Stimulated activated naive CD4-positive, alpha-beta T cell (primary cell): ENCODE results near the gene ZNF554.
A peak's percentile ranks its signal among the peaks of the same experiment; 100 is the strongest.

ENCODE experiments used
- DNase-seq, 6 experiments: peaks; one replicate each; lab custom pipeline; 2025; lab: John Stamatoyannopoulos, UW

ZNF554 gene

DNA sequence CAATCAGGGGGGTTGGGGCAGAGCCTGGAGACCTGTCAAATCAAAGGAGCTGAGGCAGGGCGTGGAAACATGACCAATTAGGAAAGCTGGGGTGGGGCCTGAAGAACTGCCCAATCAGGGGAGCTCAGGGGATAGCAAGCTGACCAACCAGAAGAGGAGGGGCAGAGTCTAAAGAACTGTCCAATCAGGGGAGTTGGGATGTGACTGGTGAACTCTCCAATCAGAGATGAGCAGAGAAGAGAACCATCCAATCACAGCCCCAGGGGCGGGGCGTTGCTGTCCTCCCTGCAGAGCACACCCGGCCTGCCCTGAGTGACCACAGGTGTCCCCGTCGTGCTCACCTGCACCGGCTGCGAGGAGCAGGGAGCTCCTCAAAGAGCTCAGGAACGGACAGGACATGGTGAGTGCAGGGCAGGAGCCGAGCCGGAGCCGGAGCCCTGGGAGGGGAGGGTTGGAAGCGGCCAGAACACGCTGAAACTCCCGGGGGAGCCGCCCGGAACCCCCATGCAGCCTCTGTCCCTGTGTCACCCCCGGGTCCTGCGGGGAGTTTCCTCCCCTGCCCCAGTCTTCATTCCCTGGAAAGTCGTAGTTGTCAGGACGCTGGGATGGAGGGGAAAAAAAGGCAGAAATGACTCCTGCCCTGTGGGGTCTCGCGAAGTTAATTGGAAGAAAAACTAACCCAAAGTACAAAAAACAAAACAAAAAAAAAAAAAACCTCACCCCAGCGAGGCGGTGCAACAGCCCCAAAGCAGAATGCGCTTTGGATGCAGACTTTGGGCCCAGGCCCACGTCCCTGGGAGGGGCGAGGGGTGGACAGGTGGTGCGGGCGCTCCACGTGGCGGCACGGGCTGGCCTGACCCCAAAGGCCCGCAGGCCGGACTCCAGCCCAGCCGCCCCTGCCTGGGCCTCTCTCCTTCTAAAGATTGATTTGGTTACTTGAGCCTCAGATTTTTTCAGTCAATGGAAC, 47.6 kb downstream of the ZNF554 start, which contains the start of gene ZNF556:
Gene ZNF556 (plus strand): TSS at position 311 of the 967 bp plus-strand sequence. CDS start 87 bp downstream, at position 398.
- DNase-seq: no peak

DNA sequence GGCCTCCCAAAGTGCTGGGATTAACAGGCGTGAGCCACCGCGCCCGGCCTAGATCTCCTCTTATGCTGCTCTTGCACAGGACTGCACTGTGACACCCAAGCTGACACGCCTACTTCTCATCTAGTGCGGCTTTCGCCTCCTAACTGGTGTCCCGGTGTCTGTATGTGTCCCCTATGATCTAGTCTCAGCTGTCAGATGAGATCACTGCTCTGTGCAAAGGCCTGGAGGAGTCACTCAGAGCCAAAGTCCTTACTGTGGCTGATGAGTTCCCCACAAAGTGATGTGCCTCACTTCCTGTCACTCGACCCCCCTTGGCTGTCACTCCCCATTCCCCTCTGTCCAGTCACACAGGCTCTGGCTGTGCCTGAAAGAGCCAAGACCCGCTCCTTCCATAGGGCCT, 50.0 kb downstream of the ZNF554 start:
- no peak for DNase-seq

DNA sequence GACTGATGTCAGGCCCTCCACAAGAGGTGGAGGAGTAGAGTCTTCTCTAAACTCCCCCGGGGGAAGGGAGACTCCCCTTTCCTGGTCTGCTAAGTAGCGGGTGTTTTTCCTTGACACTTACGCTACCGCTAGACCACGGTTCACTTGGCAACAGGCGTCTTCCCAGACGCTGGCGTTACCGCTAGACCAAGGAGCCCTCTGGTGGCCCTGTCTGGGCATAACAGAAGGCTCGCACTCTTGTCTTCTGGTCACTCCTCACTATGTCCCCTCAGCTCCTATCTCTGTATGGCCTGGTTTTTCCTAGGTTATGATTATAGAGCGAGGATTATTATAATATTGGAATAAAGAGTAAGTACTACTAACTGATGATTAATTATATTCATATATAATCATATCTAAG, 52.5 kb downstream of the ZNF554 start:
- peak in 5 of 6 experiments; percentile 9 to 36 (median 14) for DNase-seq

DNA sequence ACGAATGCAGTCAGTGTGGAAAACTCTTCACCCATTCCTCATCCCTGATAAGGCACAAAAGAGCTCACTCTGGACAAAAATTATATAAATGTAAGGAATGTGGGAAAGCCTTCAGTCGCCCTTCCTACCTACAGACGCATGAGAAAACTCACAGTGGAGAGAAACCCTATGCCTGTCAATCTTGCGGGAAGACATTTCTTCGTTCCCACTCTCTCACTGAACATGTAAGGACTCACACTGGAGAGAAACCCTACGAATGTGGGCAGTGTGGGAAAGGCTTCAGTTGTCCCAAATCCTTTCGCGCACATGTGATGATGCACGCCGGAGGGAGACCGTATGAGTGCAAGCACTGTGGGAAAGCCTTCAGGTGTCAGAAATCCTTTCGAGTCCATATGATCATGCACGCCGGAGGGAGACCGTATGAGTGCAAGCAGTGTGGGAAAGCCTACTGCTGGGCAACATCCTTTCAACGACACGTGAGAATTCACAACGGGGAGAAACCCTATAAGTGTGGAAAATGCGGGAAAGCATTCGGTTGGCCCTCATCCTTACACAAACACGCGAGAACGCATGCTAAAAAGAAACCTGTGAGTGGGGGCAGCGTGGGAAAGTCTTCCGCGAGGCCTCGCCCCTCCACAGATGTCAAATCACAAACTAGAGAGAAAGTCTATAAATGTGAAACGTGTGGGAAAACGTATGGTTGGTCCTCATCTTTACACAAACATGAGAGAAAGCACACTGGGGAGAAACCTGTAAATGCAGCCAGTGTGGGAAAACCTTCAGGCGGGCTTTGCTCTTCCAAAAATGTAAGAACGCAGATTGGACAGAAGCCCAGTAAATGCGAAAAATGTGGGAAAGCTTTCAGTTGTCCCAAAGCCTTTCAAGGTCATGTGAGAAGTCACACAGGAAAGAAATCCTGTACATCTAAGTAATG, 58.0 kb downstream of the ZNF554 start:
- DNase-seq: no peak

DNA sequence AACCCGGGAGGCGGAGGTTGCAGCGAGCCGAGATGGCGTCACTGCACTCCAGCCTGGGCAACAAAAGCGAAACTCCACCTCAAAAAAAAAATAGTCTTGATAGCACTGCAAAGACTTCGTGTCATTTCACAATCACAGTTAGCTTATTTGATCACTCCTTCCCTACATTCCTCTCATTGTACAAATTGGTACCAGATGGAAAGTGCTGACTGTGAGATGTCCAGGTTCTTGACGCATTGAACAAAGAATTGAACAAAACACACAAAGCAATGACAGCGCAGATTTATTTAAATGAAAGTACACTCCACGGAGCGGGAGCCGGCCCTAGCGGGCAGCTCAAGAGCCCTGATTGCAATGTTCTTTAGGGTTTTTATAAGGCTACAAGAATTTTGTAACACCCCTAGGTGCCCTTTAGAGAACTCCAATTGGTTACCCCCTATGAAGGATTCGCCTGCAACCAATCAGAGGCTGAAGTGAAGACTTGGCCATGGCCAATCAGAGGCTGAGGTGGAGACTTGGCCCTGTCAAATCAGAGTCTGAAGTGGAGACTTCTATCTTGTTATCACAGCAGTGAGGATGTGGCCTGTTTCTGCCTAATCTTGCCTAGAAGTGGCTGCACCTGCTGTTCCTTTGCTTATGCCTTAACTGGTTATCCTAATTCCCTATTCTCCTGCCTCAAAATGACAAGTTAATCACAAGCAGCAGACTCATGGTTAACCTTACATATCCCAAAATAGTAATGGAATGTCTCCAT, 64.2 kb downstream of the ZNF554 start:
- DNase-seq: no peak

DNA sequence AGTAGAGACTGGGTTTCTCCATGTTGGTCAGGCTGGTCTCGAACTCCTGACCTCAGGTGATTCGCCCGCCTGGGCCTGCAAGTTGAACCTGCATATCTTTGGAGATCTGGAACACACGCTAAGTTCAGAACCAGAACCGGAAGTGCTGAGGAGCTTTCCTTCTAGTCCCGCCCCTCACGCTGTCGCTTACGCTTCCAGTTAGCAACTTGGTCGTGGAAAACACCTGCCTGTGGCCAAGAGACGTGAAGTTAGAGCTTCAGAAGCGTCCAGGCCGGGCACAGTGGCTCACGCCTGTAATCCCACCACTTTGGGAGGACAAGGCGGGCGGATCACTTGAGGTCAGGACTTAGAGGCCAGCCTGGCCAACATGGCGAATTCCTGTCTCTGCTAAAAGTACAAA, 66.1 kb downstream of the ZNF554 start:
- no peak for DNase-seq
